ENCODE results near the gene B4GALNT3. TPM values are rescaled to one million over a fixed set of nuclear protein-coding genes. Genes with fewer than 3 reads are reported as not detected.

Gene B4GALNT3
- total RNA-seq, 1 donor from 2014 or later: 67.0 TPM

DNA sequence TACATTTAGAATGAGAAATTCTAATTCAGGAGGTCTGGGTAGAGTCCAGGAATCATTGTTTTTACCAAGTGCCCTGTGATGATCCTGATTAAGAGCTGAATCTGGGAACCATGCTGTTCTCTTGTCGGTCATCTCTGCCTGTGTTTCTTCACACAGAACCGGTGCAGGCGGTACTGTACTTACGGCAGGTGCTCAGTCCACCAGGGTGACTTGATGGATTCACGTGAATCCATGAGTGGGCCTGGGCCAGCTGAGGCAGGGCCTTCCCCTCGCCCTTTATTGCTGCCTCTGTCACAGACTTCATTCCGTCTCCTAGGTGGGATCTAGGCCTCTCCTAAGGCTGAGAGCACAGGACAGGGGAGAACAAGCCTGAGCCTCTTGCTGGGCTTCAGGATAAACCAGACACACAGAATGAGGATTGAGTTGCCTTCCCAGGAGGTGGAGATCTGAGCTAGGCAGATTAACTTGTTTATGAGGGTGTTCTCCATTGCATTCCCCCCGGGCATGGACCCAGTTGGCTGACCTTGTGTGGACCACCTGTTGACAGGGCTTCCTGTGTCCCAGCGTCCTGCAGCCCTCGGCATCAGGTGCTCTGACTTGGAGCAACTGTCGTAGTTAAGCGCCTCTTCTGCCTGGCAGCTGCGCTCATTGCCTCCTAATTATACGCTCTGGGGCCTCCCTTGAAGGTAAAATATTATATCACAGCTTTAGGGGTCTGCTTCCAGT lies 42.1 kb downstream of the B4GALNT3 start:
- no peak for DNase-seq (ENCODE audit: low spot score, unreplicated experiment)
- Mint-ChIP-seq H3K27ac (peak overlapping the region; percentile 92), H3K4me3 (ENCODE audit: low read depth) (peak overlapping the region; percentile 12), H3K4me1 (ENCODE audit: low read depth) (peaks cover 50% of the 10 kb centered on the region), H3K9me3 (ENCODE audit: low read depth) (peaks cover 3% of the 10 kb centered on the region), H3K36me3 (ENCODE audit: insufficient read depth) (peaks cover 4% of the 10 kb centered on the region), H3K27me3 (no peaks in the 10 kb centered on the region)
- TF ChIP-seq, protein P1, sequence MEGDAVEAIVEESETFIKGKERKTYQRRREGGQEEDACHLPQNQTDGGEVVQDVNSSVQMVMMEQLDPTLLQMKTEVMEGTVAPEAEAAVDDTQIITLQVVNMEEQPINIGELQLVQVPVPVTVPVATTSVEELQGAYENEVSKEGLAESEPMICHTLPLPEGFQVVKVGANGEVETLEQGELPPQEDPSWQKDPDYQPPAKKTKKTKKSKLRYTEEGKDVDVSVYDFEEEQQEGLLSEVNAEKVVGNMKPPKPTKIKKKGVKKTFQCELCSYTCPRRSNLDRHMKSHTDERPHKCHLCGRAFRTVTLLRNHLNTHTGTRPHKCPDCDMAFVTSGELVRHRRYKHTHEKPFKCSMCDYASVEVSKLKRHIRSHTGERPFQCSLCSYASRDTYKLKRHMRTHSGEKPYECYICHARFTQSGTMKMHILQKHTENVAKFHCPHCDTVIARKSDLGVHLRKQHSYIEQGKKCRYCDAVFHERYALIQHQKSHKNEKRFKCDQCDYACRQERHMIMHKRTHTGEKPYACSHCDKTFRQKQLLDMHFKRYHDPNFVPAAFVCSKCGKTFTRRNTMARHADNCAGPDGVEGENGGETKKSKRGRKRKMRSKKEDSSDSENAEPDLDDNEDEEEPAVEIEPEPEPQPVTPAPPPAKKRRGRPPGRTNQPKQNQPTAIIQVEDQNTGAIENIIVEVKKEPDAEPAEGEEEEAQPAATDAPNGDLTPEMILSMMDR (IDR thresholded peaks at IDR 0.05; ENCODE audit: unreplicated experiment): no peak

DNA sequence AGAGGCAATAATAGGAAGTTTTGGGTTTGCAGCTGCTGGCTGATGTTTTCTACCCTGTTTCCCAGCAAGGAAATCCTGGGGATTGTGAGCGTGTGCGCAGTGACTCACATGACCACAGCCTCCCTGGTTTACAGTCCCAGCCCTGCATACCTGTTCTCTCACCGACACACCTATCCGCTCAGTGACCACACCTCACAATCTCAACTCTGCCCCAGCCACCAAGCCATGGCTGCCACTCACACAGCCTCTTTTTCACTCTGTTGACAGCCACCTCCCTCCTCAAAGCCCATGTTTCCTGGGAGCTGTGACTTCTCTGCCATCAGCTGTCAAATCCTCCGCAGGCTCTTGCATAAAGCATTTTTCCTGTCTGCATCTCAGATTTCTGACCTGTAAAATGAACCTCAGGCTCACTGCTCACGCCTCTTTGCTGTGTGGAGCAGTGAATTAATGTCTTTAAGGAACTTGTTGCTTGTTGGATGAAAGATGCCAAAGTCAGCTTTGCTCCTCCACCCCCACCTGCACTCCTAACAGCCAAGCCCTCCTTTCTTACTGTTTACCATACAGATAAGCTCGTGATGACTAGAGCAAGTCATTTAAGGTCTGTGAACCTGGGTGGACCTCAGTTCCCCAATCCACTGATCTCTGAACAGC lies 43.5 kb downstream of the B4GALNT3 start:
- Mint-ChIP-seq H3K27me3 (no peaks in the 10 kb centered on the region), H3K27ac (peak overlapping the region; percentile 92), H3K4me3 (ENCODE audit: low read depth) (peak overlapping the region; percentile 35), H3K9me3 (ENCODE audit: low read depth) (no peaks in the 10 kb centered on the region), H3K36me3 (ENCODE audit: insufficient read depth) (peaks cover 1% of the 10 kb centered on the region), H3K4me1 (ENCODE audit: low read depth) (peaks cover 46% of the 10 kb centered on the region)
- TF ChIP-seq, protein P1 (IDR thresholded peaks at IDR 0.05; ENCODE audit: unreplicated experiment): no peak
- peak; percentile 35 for DNase-seq (ENCODE audit: low spot score, unreplicated experiment)

DNA sequence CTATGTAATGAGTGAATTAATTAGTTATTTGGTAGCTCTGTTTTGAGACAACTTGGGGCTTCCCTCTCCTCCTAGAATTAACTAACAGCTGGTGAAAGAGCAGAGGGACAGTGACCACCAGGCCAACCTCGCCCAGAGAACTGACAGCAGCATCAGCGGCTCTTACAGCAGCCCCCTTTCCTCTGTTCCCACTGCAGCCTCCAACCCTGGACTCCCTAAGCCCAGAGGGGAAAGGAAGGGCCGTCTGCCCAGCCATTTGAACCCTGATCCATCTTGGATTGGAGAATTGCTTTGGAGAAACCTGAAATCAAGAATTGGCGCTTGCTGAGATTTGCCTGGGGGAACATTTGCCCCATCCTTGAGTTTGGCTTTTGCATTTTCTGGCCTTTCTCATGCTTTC lies 45.5 kb downstream of the B4GALNT3 start:
- Mint-ChIP-seq H3K4me1 (ENCODE audit: low read depth) (peaks cover 59% of the 10 kb centered on the region), H3K36me3 (ENCODE audit: insufficient read depth) (no peaks in the 10 kb centered on the region), H3K27me3 (no peaks in the 10 kb centered on the region), H3K4me3 (ENCODE audit: low read depth) (no peak overlapping the region), H3K27ac (no peak overlapping the region), H3K9me3 (ENCODE audit: low read depth) (no peaks in the 10 kb centered on the region)
- TF ChIP-seq, protein P1 (IDR thresholded peaks at IDR 0.05; ENCODE audit: unreplicated experiment): no peak
- DNase-seq (ENCODE audit: low spot score, unreplicated experiment): no peak

DNA sequence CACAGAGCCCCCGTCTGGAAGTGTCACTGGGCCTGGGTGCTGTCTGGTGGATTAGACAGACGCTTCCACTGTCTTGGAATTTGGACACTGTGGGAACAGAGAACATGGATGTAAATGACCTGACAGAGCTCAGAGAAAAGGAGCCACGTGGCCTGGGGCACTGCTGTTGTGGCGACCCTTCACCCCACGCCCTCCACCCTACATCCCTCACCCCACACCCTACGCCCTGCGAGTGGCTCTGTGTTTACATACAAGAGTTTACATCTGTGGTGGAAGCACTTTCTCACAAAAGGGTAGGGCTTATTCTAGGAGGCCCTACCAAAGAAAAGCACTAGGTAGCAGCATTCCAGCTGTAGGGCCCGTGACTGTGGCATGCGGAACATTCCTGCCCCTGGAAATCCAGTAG lies 47.7 kb downstream of the B4GALNT3 start:
- no peak for DNase-seq (ENCODE audit: low spot score, unreplicated experiment)
- Mint-ChIP-seq H3K9me3 (ENCODE audit: low read depth) (no peaks in the 10 kb centered on the region), H3K27me3 (no peaks in the 10 kb centered on the region), H3K4me3 (ENCODE audit: low read depth) (no peak overlapping the region), H3K4me1 (ENCODE audit: low read depth) (peaks cover 54% of the 10 kb centered on the region), H3K27ac (peak overlapping the region; percentile 10), H3K36me3 (ENCODE audit: insufficient read depth) (peaks cover 2% of the 10 kb centered on the region)
- TF ChIP-seq, protein P1 (IDR thresholded peaks at IDR 0.05; ENCODE audit: unreplicated experiment): no peak

DNA sequence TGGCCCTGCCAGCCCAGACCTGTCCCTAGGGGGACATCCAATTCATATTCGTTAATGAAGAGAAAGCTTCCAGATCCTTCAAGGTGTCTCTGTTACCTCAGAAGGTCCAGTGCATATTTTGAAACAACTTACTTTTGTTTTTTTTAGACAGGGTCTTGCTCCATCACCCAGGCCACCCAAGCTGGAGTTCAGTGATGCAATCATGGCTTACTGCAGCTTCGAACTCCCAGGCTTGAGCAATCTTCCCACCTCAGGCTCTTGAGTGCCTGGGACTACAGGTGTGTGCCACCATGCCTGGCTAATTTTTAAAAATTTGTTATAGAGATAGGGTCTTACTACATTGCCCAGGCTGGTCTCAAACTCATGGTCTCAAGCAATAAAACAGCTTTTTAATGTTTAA lies 48.4 kb downstream of the B4GALNT3 start:
- no peak overlapping the region for H3K4me3 Mint-ChIP-seq (ENCODE audit: low read depth)
- peaks cover 3% of the 10 kb centered on the region for H3K9me3 Mint-ChIP-seq (ENCODE audit: low read depth)
- peaks cover 4% of the 10 kb centered on the region for H3K36me3 Mint-ChIP-seq (ENCODE audit: insufficient read depth)
- H3K27ac Mint-ChIP-seq: no peak overlapping the region
- H3K4me1 Mint-ChIP-seq (ENCODE audit: low read depth): peaks cover 50% of the 10 kb centered on the region
- TF ChIP-seq, protein P1 (IDR thresholded peaks at IDR 0.05; ENCODE audit: unreplicated experiment): no peak
- H3K27me3 Mint-ChIP-seq: no peaks in the 10 kb centered on the region
- DNase-seq (ENCODE audit: low spot score, unreplicated experiment): no peak
